ENCODE measurements around the gene BICDL1.

DNA sequence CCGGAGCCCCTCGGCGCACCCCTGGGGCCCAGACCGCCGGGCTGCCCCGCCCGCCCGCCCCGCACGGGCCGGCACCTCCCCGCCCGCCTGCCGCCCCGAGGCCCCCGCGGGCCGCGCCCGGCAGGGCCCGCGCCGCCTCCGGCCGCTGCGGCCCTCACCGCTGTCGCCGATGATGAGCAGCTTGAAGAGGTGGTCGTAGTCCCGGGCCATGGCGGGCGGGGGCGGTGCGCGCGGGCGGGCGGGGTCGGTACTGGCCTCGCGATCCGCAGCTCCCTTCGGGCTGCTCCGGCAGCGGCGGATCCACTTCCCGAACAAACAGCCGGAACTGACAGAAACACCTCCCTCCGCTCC lies 127.4 kb downstream of the BICDL1 start, which contains the start of gene RAB35:
- TF ChIP-seq, protein P1, sequence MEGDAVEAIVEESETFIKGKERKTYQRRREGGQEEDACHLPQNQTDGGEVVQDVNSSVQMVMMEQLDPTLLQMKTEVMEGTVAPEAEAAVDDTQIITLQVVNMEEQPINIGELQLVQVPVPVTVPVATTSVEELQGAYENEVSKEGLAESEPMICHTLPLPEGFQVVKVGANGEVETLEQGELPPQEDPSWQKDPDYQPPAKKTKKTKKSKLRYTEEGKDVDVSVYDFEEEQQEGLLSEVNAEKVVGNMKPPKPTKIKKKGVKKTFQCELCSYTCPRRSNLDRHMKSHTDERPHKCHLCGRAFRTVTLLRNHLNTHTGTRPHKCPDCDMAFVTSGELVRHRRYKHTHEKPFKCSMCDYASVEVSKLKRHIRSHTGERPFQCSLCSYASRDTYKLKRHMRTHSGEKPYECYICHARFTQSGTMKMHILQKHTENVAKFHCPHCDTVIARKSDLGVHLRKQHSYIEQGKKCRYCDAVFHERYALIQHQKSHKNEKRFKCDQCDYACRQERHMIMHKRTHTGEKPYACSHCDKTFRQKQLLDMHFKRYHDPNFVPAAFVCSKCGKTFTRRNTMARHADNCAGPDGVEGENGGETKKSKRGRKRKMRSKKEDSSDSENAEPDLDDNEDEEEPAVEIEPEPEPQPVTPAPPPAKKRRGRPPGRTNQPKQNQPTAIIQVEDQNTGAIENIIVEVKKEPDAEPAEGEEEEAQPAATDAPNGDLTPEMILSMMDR (IDR thresholded peaks at IDR 0.05): no peak
- TF ChIP-seq POLR2AphosphoS5 (IDR thresholded peaks at IDR 0.05): no peak
- TF ChIP-seq EP300 (IDR thresholded peaks at IDR 0.05): no peak
